HCT116 (cell line): Measurements from ENCODE around the gene OR10T2. TPM values are rescaled to one million over a fixed set of nuclear protein-coding genes. Genes with fewer than 3 reads are reported as not detected.
"Not testable (repeated sequence)": the region's sequence is repeated elsewhere in the genome, so short reads cannot be mapped to it uniquely, and the experiment has no call there.

Source experiments
- ATAC-seq: fragments of 200-7000 bp; cut with Tn5 transposase; 2 replicates; pipeline ENCODE4 v1.9.1; 2020; ENCODE audit warnings: mild to moderate bottlenecking, moderate library complexity
- BruUV-seq: library from RNA; stranded (reverse); fragments of 400-500 nt; replicated peaks from 2 replicates; lab custom pipeline; 2021; lab: Mats Ljungman, UMichigan
- CTCF ChIA-PET: fragments of 300-600 bp; sonication (Branson Sonifier 250); formaldehyde crosslinking; loops from one replicate; lab custom pipeline; 2021; ENCODE audit warnings: antibody characterized with exemption; lab: Charles Lee
- POLR2A ChIA-PET: fragments of 300-600, 350-600 bp; sonication (Branson Sonifier 250); formaldehyde crosslinking; loops from one replicate; lab custom pipeline; 2021; ENCODE audit warnings: antibody characterized with exemption; lab: Charles Lee
- RAD21 ChIA-PET, 2 experiments: fragments of 300-600 bp; sonication (Branson Sonifier 250); formaldehyde crosslinking; loops; one replicate each; lab custom pipeline; 2023; ENCODE audit warnings: low total read pairs in 2 of 2; ENCODE audit not compliant: uncharacterized antibody in 2 of 2, unreplicated experiment in 2 of 2, low non-redundant PET in 1 of 2; lab: Charles Lee
- DNase-seq: peaks from one replicate; pipeline ENCODE4 v3.0.0-alpha.2; 2010; ENCODE audit warnings: low read depth, low spot score
- H2AFZ ChIP-seq: fragments of 200-600 bp; shearing (Covaris generic), sonication (generic); 2 replicates; pipeline ENCODE4 v1.6.1; 2017; ENCODE audit warnings: low read depth, mixed run types, mixed read lengths, antibody characterized with exemption, low read length; ENCODE audit not compliant: poor library complexity, severe bottlenecking
- H3K27ac ChIP-seq: 2 replicates; pipeline ENCODE4 v1.5.1; 2012; ENCODE audit warnings: low read depth, low read length
- H3K27me3 ChIP-seq: fragments of 200-600 bp; sonication (generic); 2 replicates; pipeline ENCODE4 v1.6.1; 2016; ENCODE audit warnings: mixed run types, low read length, mixed read lengths; ENCODE audit not compliant: insufficient read depth
- H3K36me3 ChIP-seq, 2 experiments: fragments of 200-500 bp in 1 of 2; fragments of 200-600 bp in 1 of 2; sonication (Bioruptor generic) in 1 of 2; sonication (generic) in 1 of 2; 2 replicates each; pipeline versions ENCODE4 v1.5.1 to v1.6.1; 2014 to 2016; ENCODE audit warnings: low read length in 2 of 2, inconsistent platforms in 1 of 2, mixed read lengths in 1 of 2, mixed run types in 1 of 2; ENCODE audit not compliant: insufficient read depth in 2 of 2, control insufficient read depth in 1 of 2
- H3K4me1 ChIP-seq, 2 experiments: fragments of 200-600 bp in 1 of 2; sonication (generic) in 1 of 2; 2 replicates each; pipeline versions ENCODE4 v1.5.1 to v1.6.1; 2012 to 2017; ENCODE audit warnings: low read length in 2 of 2, inconsistent platforms in 1 of 2, mild to moderate bottlenecking in 1 of 2, mixed read lengths in 1 of 2, mixed run types in 1 of 2, moderate library complexity in 1 of 2; ENCODE audit not compliant: insufficient read depth in 2 of 2, control insufficient read depth in 1 of 2
- H3K4me2 ChIP-seq: fragments of 200-600 bp; sonication (generic); 2 replicates; pipeline ENCODE4 v1.6.1; 2017; ENCODE audit warnings: mixed run types, low read length, mixed read lengths
- H3K4me3 ChIP-seq, 2 experiments: fragments of 200-600 bp in 1 of 2; sonication (generic) in 1 of 2; replicated peaks in 1 of 2; 2 replicates each; pipeline ENCODE4 v1.5.1; 2011 to 2016; ENCODE audit warnings: low read length in 2 of 2, control low read depth in 1 of 2, low read depth in 1 of 2, mild to moderate bottlenecking in 1 of 2, mixed read lengths in 1 of 2, mixed run types in 1 of 2
- H3K79me2 ChIP-seq: fragments of 200-600 bp; sonication (generic); 2 replicates; pipeline ENCODE4 v1.6.1; 2017; ENCODE audit warnings: mild to moderate bottlenecking, mixed run types, low read length, moderate library complexity, mixed read lengths; ENCODE audit not compliant: insufficient read depth
- H3K9ac ChIP-seq: fragments of 200-600 bp; sonication (generic); 2 replicates; pipeline ENCODE4 v1.6.1; 2016; ENCODE audit warnings: low read length, mixed read lengths
- H3K9me2 ChIP-seq: fragments of 200-600 bp; sonication (generic), shearing (Covaris generic); 2 replicates; pipeline ENCODE4 v1.6.1; 2017; ENCODE audit warnings: mixed run types, mild to moderate bottlenecking, moderate library complexity; ENCODE audit not compliant: insufficient read depth
- H3K9me3 ChIP-seq, 2 experiments: fragments of 200-500 bp in 1 of 2; fragments of 200-600 bp in 1 of 2; sonication (Bioruptor generic) in 1 of 2; sonication (generic) in 1 of 2; 2 replicates each; pipeline ENCODE4 v1.6.1; 2014 to 2017; ENCODE audit warnings: low read length in 2 of 2, mixed read lengths in 2 of 2, inconsistent platforms in 1 of 2, low read depth in 1 of 2, mild to moderate bottlenecking in 1 of 2, mixed run types in 1 of 2, moderate library complexity in 1 of 2; ENCODE audit not compliant: control insufficient read depth in 1 of 2, insufficient read depth in 1 of 2
- H4K20me1 ChIP-seq: fragments of 200-600 bp; sonication (generic), shearing (Covaris generic); 2 replicates; pipeline ENCODE4 v1.6.1; 2017; ENCODE audit warnings: mixed run types, mild to moderate bottlenecking, moderate library complexity; ENCODE audit not compliant: insufficient read depth
- CEBPB ChIP-seq: IDR thresholded peaks from 2 replicates; pipeline ENCODE4 v1.6.1; 2012; ENCODE audit warnings: low read depth
- CTCF ChIP-seq, 3 experiments: fragments of 200-600 bp in 1 of 3; sonication (generic) in 1 of 3; IDR thresholded peaks in 2 of 3; conservative IDR thresholded peaks in 1 of 3; 2 replicates each; pipeline ENCODE4 v1.5.1; 2012 to 2017; ENCODE audit warnings: low read depth in 2 of 3, low read length in 2 of 3, antibody characterized with exemption in 1 of 3, borderline replicate concordance in 1 of 3, control low read depth in 1 of 3, mild to moderate bottlenecking in 1 of 3, mixed read lengths in 1 of 3, mixed run types in 1 of 3, moderate library complexity in 1 of 3; ENCODE audit not compliant: insufficient read depth in 1 of 3
- EGR1 ChIP-seq: IDR thresholded peaks from 2 replicates; pipeline ENCODE4 v1.6.1; 2012; ENCODE audit warnings: low read depth
- EZH2phosphoT487 ChIP-seq: fragments of 200-600 bp; IDR thresholded peaks from 2 replicates; pipeline ENCODE4 v1.6.1; 2018; ENCODE audit warnings: antibody characterized with exemption, borderline replicate concordance
- POLR2AphosphoS5 ChIP-seq: IDR thresholded peaks from 2 replicates; pipeline ENCODE4 v1.6.1; 2011; ENCODE audit warnings: mild to moderate bottlenecking, low read depth, low read length, moderate library complexity
- SIN3A ChIP-seq: IDR thresholded peaks from 2 replicates; pipeline ENCODE4 v1.6.1; 2012; ENCODE audit warnings: low read depth
- SP1 ChIP-seq: IDR thresholded peaks from 2 replicates; pipeline ENCODE4 v1.6.1; 2012; ENCODE audit warnings: low read depth
- YY1 ChIP-seq: IDR thresholded peaks from 2 replicates; pipeline ENCODE4 v1.6.1; 2011; ENCODE audit warnings: low read length, low read depth, moderate library complexity, mild to moderate bottlenecking; ENCODE audit not compliant: insufficient replicate concordance; ENCODE audit errors: extremely low read depth
- ZFX ChIP-seq: fragments of 450-650 bp; IDR thresholded peaks from 2 replicates; pipeline ENCODE4 v1.6.1; 2017
- intact Hi-C: fragments of 100-400 bp; cut with micrococcal nuclease; formaldehyde crosslinking; loops from 2 replicates; pipeline ENCODE4 v1.10.0; 2022
- total RNA-seq: library from RNA; stranded (reverse); gene quantifications from one replicate; pipeline ENCODE4 v1.2.1, GENCODE V29; 2021; ENCODE audit not compliant: unreplicated experiment

Gene OR10T2
- total RNA-seq, 1 experiment from 2014 or later = not detected

DNA sequence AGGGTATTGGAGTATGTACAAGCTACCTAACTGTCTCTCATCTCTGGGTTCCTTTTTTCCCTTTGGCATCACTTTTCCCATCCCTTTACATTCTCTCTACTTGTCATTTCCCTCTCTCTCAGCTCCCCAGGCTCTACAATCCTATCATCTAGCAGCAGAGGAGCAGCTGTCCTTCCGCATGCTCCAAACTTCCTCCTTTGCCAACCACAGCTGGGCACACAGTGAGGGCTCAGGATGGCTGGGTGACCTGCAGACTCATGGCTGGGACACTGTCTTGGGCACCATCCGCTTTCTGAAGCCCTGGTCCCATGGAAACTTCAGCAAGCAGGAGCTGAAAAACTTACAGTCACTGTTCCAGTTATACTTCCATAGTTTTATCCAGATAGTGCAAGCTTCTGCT, 45.0 kb downstream of the OR10T2 start:
- ATAC-seq = no peak
- Histone ChIP-seq H3K4me2 (no peak overlapping the region), H3K79me2 (no peaks in the 10 kb centered on the region), H3K27ac (no peak overlapping the region), H3K9me3 (no peaks in the 10 kb centered on the region), H4K20me1 (no peaks in the 10 kb centered on the region), H3K4me3 (no peak overlapping the region), H3K36me3 (no peaks in the 10 kb centered on the region), H3K9ac (no peak overlapping the region), H3K9me2 (no peaks in the 10 kb centered on the region), H2AFZ (no peak overlapping the region), H3K27me3 (peaks cover 13% of the 10 kb centered on the region), H3K4me1 (no peaks in the 10 kb centered on the region)
- DNase-seq = no peak
- TF ChIP-seq EZH2phosphoT487 = no peak
- TF ChIP-seq EGR1 = no peak
- TF ChIP-seq ZFX = no peak
- no TSS peak for BruUV-seq
- ChIA-PET CTCF (no interaction called here), POLR2A (no interaction called here), RAD21 (no interaction called here)
- intact Hi-C loops = no loop called here

DNA sequence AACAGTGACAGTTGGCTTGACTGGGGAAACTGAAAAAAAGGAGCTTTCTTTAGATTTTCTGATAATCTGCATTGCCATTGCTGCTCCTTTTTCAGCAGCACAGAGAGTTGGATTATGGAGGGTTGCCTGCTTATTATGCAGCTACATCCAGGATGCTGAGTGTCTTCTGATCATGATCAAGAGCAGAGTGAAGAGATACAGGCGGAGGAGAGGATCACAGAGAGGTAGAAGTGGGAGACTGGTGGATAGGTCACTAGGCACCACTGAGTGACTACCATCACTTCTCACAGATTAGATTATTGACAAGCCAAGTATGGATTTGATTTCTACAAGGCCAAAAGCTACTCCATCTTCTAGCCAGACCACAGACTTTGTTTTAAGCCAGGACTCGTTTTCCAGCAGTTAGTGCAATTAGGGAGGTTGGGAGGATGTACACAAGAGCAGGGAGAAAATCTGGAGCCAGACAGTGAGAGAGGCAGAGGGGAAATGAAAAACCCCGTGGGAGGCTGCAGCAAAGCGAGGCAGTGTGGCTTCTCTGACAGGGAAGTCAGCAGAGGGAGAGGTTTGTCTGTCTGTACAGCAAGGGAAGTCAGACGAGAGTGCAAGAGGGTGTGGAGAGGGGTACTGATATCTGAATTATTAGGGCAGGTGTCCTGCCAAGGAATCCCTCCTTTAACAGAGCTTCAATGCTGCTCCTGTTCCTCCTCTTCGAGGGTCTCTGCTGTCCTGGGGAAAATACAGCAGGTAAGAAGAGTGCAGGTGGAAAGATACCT, 45.8 kb downstream of the OR10T2 start, which contains the start of gene CD1E:
Gene CD1E, plus strand, starts transcription at position 592 of the 773 bp plus-strand sequence. Its CDS starts 95 bp downstream, at position 687.
- Histone ChIP-seq H3K9me3 (no peaks in the 10 kb centered on the region), H3K4me2 (no peak within 1 kb of the TSS), H3K9me2 (no peaks in the 10 kb centered on the region), H3K27me3 (peaks cover 13% of the 10 kb centered on the region), H3K27ac (no peak within 1 kb of the TSS), H3K79me2 (no peaks in the 10 kb centered on the region), H3K4me1 (no peaks in the 10 kb centered on the region), H3K36me3 (no peaks in the 10 kb centered on the region), H4K20me1 (no peaks in the 10 kb centered on the region), H3K4me3 (no peak within 1 kb of the TSS), H2AFZ (no peak within 1 kb of the TSS), H3K9ac (no peak within 1 kb of the TSS)
- TF ChIP-seq CTCF (IDR thresholded peaks at IDR 0.05 in 2 of 3, conservative IDR thresholded peaks at IDR 0.05 in 1 of 3; ENCODE audit: borderline replicate concordance in 1 of 3, insufficient read depth in 1 of 3, low read depth in 2 of 3, low read length in 2 of 3) = no peak
- no peak for TF ChIP-seq SP1
- no peak for TF ChIP-seq EZH2phosphoT487
- TF ChIP-seq CEBPB = no peak
- no peak for TF ChIP-seq POLR2AphosphoS5
- no peak for TF ChIP-seq EGR1
- TF ChIP-seq ZFX = no peak
- TF ChIP-seq YY1 = no peak
- no peak for TF ChIP-seq SIN3A
- DNase-seq (no peak), ATAC-seq (no peak)
- ChIA-PET POLR2A (no interaction called here), RAD21 (no interaction called here), CTCF (no interaction called here)
- no TSS peak for BruUV-seq
- intact Hi-C loops = no loop called here

DNA sequence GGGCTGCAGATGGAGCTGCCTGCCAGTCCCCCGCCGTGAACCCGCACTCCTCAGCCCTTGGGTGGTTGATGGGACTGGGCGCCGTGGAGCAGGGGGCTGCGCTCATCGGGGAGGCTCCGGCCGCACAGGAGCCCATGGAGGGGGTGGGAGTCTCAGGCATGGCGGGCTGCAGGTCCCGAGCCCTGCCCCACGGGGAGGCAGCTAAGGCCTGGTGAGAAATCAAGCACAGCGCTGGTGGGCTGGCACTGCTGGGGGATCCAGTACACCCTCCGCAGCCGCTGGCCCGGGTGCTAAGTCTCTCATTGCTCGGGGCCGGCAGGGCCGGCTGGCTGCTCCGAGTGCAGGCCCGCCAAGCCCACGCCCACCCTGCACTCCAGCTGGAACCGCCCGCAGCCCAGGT, 50.3 kb downstream of the OR10T2 start:
- CTCF ChIA-PET, H3K4me3 ChIP-seq: not testable (repeated sequence)

More for the DNA sequence above, 50.3 kb downstream of the OR10T2 start:
- intact Hi-C loops, ATAC-seq, H3K4me2 ChIP-seq, H3K27me3 ChIP-seq, H3K9me3 ChIP-seq, H3K27ac ChIP-seq, H2AFZ ChIP-seq, RAD21 ChIA-PET, DNase-seq, H4K20me1 ChIP-seq, BruUV-seq, H3K9ac ChIP-seq, H3K79me2 ChIP-seq, H3K36me3 ChIP-seq, H3K4me1 ChIP-seq, POLR2A ChIA-PET, H3K9me2 ChIP-seq: not testable (repeated sequence)
